Activated CD4-positive, alpha-beta T cell treated with anti-CD3 and anti-CD28 coated beads for 36 hours (primary cell): ENCODE results near the gene COA6. TPM values are rescaled to one million over a fixed set of nuclear protein-coding genes. Genes with fewer than 3 reads are reported as not detected.
"Not testable (repeated sequence)": the region's sequence is repeated elsewhere in the genome, so short reads cannot be mapped to it uniquely, and the experiment has no call there.

ENCODE experiments used
- ATAC-seq: fragments of 200-7000 bp; cut with Tn5 transposase; one replicate; pipeline ENCODE4 v1.10.0; 2021; ENCODE audit warnings: mild to moderate bottlenecking, moderate library complexity
- CTCF ChIA-PET: fragments of 350-600 bp; sonication (Branson Sonifier 250); formaldehyde crosslinking; loops from one replicate; lab custom pipeline; 2021; ENCODE audit warnings: antibody characterized with exemption; lab: Charles Lee
- POLR2A ChIA-PET: fragments of 350-600 bp; sonication (Branson Sonifier 250); formaldehyde crosslinking; loops from one replicate; lab custom pipeline; 2021; ENCODE audit warnings: antibody characterized with exemption, inconsistent platforms; lab: Charles Lee
- DNase-seq: peaks from one replicate; pipeline ENCODE4 v3.0.0-alpha.2; 2020
- H3K27ac Mint-ChIP-seq: one replicate; pipeline ENCODE4 v1.8.0; 2021; ENCODE audit warnings: mixed read lengths
- H3K27me3 Mint-ChIP-seq: one replicate; pipeline ENCODE4 v1.8.0; 2021; ENCODE audit warnings: mixed read lengths
- H3K36me3 Mint-ChIP-seq: one replicate; pipeline ENCODE4 v1.8.0; 2021; ENCODE audit warnings: low read depth, mixed read lengths
- H3K4me1 Mint-ChIP-seq: one replicate; pipeline ENCODE4 v1.8.0; 2021; ENCODE audit warnings: mixed read lengths
- H3K4me3 Mint-ChIP-seq: one replicate; pipeline ENCODE4 v1.8.0; 2021; ENCODE audit warnings: mild to moderate bottlenecking, moderate library complexity, mixed read lengths
- H3K9me3 Mint-ChIP-seq: one replicate; pipeline ENCODE4 v1.8.0; 2021; ENCODE audit warnings: low read depth, mixed read lengths
- intact Hi-C, 2 experiments: fragments of 100-400 bp; cut with DNase I in 1 of 2; cut with micrococcal nuclease in 1 of 2; formaldehyde crosslinking; loops; one replicate each; pipeline versions ENCODE4 v1.14.2 to v1.15.1; 2022 to 2024; cut with DNase I, micrococcal nuclease
- total RNA-seq, 2 experiments: library from RNA; stranded (reverse); gene quantifications; one replicate each; pipeline ENCODE4 v1.2.3, GENCODE V29; 2021

COA6 gene
- total RNA-seq, 2 experiments from 2014 or later: 56.5 to 69.5 TPM

GRCh38 chr1:234395297-234395696, 22.0 kb downstream of the COA6 start:
- intact Hi-C loops: no loop called here
- POLR2A ChIA-PET: no interaction called here
- ATAC-seq (no peak), DNase-seq (no peak)
- no peaks in the 10 kb centered on the region for H3K27me3 Mint-ChIP-seq
- CTCF ChIA-PET: interaction anchor here (0.6 to 0.7 kb wide), 3 partner anchors 9 to 76 kb away, joined by 3 read pairs; partner anchors contain the start of gene COA6
- peaks cover 31% of the 10 kb centered on the region for H3K36me3 Mint-ChIP-seq
- H3K9me3 Mint-ChIP-seq: no peaks in the 10 kb centered on the region
- no peak overlapping the region for H3K27ac Mint-ChIP-seq
- H3K4me1 Mint-ChIP-seq: peaks cover 25% of the 10 kb centered on the region
- H3K4me3 Mint-ChIP-seq: no peak overlapping the region

- H3K27ac Mint-ChIP-seq: no peak overlapping the region
- ChIA-PET CTCF (no interaction called here), POLR2A (no interaction called here)
- H3K36me3 Mint-ChIP-seq: peaks cover 32% of the 10 kb centered on the region
- no peak for ATAC-seq
- no peak for DNase-seq
- peaks cover 33% of the 10 kb centered on the region for H3K4me1 Mint-ChIP-seq
- no peak overlapping the region for H3K4me3 Mint-ChIP-seq
- H3K9me3 Mint-ChIP-seq: no peaks in the 10 kb centered on the region
- no peaks in the 10 kb centered on the region for H3K27me3 Mint-ChIP-seq
- intact Hi-C loops: no loop called here
These were observed 22.8 kb downstream of the COA6 start for GRCh38 chr1:234396092-234396491.

- ATAC-seq (no peak), DNase-seq (no peak)
- Mint-ChIP-seq H3K9me3 (no peaks in the 10 kb centered on the region), H3K4me1 (peaks cover 40% of the 10 kb centered on the region), H3K36me3 (peaks cover 29% of the 10 kb centered on the region), H3K27me3 (no peaks in the 10 kb centered on the region), H3K4me3 (no peak overlapping the region), H3K27ac (peak overlapping the region; percentile 67)
- POLR2A ChIA-PET: no interaction called here
- intact Hi-C loops: no loop called here
- CTCF ChIA-PET: no interaction called here
These were observed 23.6 kb downstream of the COA6 start for GRCh38 chr1:234396871-234397270.

GRCh38 chr1:234397732-234398131, 24.5 kb downstream of the COA6 start:
- ATAC-seq: no peak
- no peak overlapping the region for H3K4me3 Mint-ChIP-seq
- peaks cover 47% of the 10 kb centered on the region for H3K4me1 Mint-ChIP-seq
- POLR2A ChIA-PET: no interaction called here
- no peaks in the 10 kb centered on the region for H3K27me3 Mint-ChIP-seq
- no peaks in the 10 kb centered on the region for H3K9me3 Mint-ChIP-seq
- H3K27ac Mint-ChIP-seq: no peak overlapping the region
- peaks cover 27% of the 10 kb centered on the region for H3K36me3 Mint-ChIP-seq
- no peak for DNase-seq
- CTCF ChIA-PET: interaction anchor here (1.2 to 1.8 kb wide), 2 partner anchors 36 to 88 kb away, joined by 3 to 7 read pairs; no protein-coding TSS in a partner anchor
- intact Hi-C loops: loop anchor here in 1 of 2 experiments (2.0 kb wide), 1 partner anchor 25 kb away; the partner anchor contains the start of gene COA6

GRCh38 chr1:234398849-234399381, 25.7 kb downstream of the COA6 start:
- peak overlapping the region; percentile 44 for H3K4me3 Mint-ChIP-seq
- DNase-seq (no peak), ATAC-seq (peak; percentile 73)
- H3K9me3 Mint-ChIP-seq: no peaks in the 10 kb centered on the region
- H3K27me3 Mint-ChIP-seq: no peaks in the 10 kb centered on the region
- ChIA-PET CTCF (interaction anchor here (0.9 to 1.8 kb wide), 4 partner anchors 9 to 209 kb away, joined by 3 to 7 read pairs (median 4); no protein-coding TSS in a partner anchor), POLR2A (interaction anchor here (1.0 kb wide), 1 partner anchor 24 kb away, joined by 5 read pairs; no protein-coding TSS in a partner anchor)
- intact Hi-C loops: loop anchor here in 1 of 2 experiments (2.0 kb wide), 1 partner anchor 26 kb away; the partner anchor contains the start of gene COA6
- peaks cover 25% of the 10 kb centered on the region for H3K36me3 Mint-ChIP-seq
- peak overlapping the region; percentile 87 for H3K27ac Mint-ChIP-seq
- H3K4me1 Mint-ChIP-seq: peaks cover 55% of the 10 kb centered on the region

GRCh38 chr1:234399515-234399914, 26.3 kb downstream of the COA6 start:
- ATAC-seq, H3K27me3 Mint-ChIP-seq, H3K4me3 Mint-ChIP-seq, DNase-seq, H3K9me3 Mint-ChIP-seq, POLR2A ChIA-PET: not testable (repeated sequence)
- Mint-ChIP-seq H3K27ac (peak overlapping the region; percentile 87), H3K4me1 (peaks cover 52% of the 10 kb centered on the region), H3K36me3 (peaks cover 22% of the 10 kb centered on the region)
- intact Hi-C loops: loop anchor here in 1 of 2 experiments (2.0 kb wide), 1 partner anchor 27 kb away; the partner anchor contains the start of gene COA6
- CTCF ChIA-PET: interaction anchor here (1.1 kb wide), 1 partner anchor 9 kb away, joined by 6 read pairs; no protein-coding TSS in a partner anchor

- Mint-ChIP-seq H3K4me3 (peak overlapping the region; percentile 54), H3K9me3 (no peaks in the 10 kb centered on the region), H3K27ac (peak overlapping the region; percentile 76), H3K36me3 (peaks cover 30% of the 10 kb centered on the region), H3K4me1 (peaks cover 60% of the 10 kb centered on the region), H3K27me3 (no peaks in the 10 kb centered on the region)
- intact Hi-C loops: loop anchor here (1.0 kb wide), 2 partner anchors 8 to 9 kb away; no protein-coding TSS in a partner anchor
- DNase-seq: no peak
- ChIA-PET CTCF (no interaction called here), POLR2A (no interaction called here)
- peak; percentile 45 for ATAC-seq
These were observed 27.5 kb downstream of the COA6 start for GRCh38 chr1:234400773-234401172.

- Mint-ChIP-seq H3K27me3 (no peaks in the 10 kb centered on the region), H3K4me1 (peaks cover 67% of the 10 kb centered on the region), H3K27ac (peak overlapping the region; percentile 76), H3K9me3 (no peaks in the 10 kb centered on the region), H3K36me3 (peaks cover 30% of the 10 kb centered on the region), H3K4me3 (peak overlapping the region; percentile 9)
- no peak for DNase-seq
- POLR2A ChIA-PET: no interaction called here
- CTCF ChIA-PET: no interaction called here
- ATAC-seq: no peak
- intact Hi-C loops: loop anchor here in 1 of 2 experiments (1.0 kb wide), 1 partner anchor 8 kb away; no protein-coding TSS in a partner anchor
These were observed 28.4 kb downstream of the COA6 start for GRCh38 chr1:234401658-234402057.

- Mint-ChIP-seq H3K27me3 (no peaks in the 10 kb centered on the region), H3K4me1 (peaks cover 73% of the 10 kb centered on the region), H3K4me3 (no peak overlapping the region), H3K27ac (peak overlapping the region; percentile 61), H3K9me3 (no peaks in the 10 kb centered on the region), H3K36me3 (peaks cover 34% of the 10 kb centered on the region)
- ChIA-PET POLR2A (no interaction called here), CTCF (no interaction called here)
- intact Hi-C loops: no loop called here
- peak; percentile 29 for DNase-seq
- peak; percentile 12 for ATAC-seq
These were observed 29.7 kb downstream of the COA6 start for GRCh38 chr1:234402939-234403338.

GRCh38 chr1:234405676-234406075, 32.4 kb downstream of the COA6 start:
- no peaks in the 10 kb centered on the region for H3K27me3 Mint-ChIP-seq
- DNase-seq: no peak
- intact Hi-C loops: no loop called here
- H3K4me3 Mint-ChIP-seq: no peak overlapping the region
- H3K4me1 Mint-ChIP-seq: peaks cover 68% of the 10 kb centered on the region
- peaks cover 34% of the 10 kb centered on the region for H3K36me3 Mint-ChIP-seq
- H3K27ac Mint-ChIP-seq: peak overlapping the region; percentile 80
- CTCF ChIA-PET: interaction anchor here (0.7 to 2.5 kb wide), 5 partner anchors 10 to 291 kb away, joined by 3 to 7 read pairs (median 3); no protein-coding TSS in a partner anchor
- POLR2A ChIA-PET: no interaction called here
- no peaks in the 10 kb centered on the region for H3K9me3 Mint-ChIP-seq
- no peak for ATAC-seq

- Mint-ChIP-seq H3K4me3 (no peak overlapping the region), H3K4me1 (peaks cover 56% of the 10 kb centered on the region), H3K36me3 (peaks cover 34% of the 10 kb centered on the region), H3K9me3 (no peaks in the 10 kb centered on the region), H3K27ac (peak overlapping the region; percentile 77), H3K27me3 (no peaks in the 10 kb centered on the region)
- DNase-seq (no peak), ATAC-seq (no peak)
- ChIA-PET POLR2A (no interaction called here), CTCF (interaction anchor here (1.3 to 2.3 kb wide), 3 partner anchors 8 to 80 kb away, joined by 3 to 6 read pairs (median 5); no protein-coding TSS in a partner anchor)
- intact Hi-C loops: no loop called here
These were observed 33.6 kb downstream of the COA6 start for GRCh38 chr1:234406871-234407270.
